GM18867 (cell line): ENCODE measurements around the gene MACC1.
"Not testable (repeated sequence)": the region's sequence is repeated elsewhere in the genome, so short reads cannot be mapped to it uniquely, and the experiment has no call there.

ENCODE experiments used
- ATAC-seq: cut with Tn5 transposase; IDR thresholded peaks from one replicate; pipeline ENCODE4 v1.9.1; 2021; ENCODE audit warnings: mild to moderate bottlenecking, moderate library complexity; ENCODE audit not compliant: unreplicated experiment

Gene MACC1

DNA sequence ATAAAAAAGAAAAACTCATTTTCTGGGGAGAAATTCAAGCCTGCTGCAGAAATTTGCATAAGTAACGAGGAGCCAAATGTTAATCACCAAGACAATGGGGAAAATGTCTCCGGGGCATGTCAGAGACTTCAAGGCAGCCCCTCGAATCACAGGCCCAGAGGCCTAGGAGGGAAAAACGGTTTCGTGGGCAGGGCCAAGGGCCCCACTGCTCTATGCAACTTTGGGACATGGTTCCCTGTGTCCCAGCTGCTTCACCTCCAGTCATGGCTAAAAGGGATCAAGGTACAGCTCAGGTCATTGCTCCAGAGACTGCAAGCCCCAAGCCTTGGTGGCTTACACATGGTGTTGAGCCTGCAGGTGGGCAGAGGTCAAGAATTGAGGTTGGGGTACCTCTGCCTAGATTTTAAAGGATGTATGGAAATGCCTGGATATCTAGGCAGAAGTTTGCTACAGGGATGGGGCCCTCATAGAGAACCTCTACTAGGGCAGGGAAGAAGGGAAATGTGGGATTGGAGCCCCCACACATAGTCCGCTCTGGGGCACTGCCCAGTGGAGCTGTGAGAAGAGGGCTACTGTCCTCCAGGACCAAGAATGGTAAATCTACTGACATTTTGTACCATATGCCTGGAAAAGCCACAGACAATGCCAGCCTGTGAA lies 8.4 kb downstream of the MACC1 start:
- ATAC-seq = no peak

DNA sequence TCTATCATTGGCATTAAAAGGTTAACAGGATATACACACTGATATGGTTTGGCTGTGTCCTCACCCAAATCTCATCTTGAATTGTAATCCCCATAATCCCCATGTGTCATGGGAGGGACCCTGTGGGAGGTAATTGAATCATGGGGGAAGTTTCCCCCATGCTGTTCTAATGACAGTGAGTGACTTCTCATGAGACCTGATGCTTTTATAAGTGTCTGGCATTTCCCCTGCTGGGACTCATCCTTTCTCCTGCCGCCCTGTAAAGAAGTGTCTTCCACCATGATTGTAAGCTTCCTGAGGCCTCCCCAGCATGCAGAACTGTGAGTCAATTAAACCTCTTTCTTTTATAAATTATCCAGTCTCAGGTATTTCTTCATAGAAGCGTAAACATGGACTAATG lies 9.4 kb downstream of the MACC1 start:
- not testable (repeated sequence) for ATAC-seq

DNA sequence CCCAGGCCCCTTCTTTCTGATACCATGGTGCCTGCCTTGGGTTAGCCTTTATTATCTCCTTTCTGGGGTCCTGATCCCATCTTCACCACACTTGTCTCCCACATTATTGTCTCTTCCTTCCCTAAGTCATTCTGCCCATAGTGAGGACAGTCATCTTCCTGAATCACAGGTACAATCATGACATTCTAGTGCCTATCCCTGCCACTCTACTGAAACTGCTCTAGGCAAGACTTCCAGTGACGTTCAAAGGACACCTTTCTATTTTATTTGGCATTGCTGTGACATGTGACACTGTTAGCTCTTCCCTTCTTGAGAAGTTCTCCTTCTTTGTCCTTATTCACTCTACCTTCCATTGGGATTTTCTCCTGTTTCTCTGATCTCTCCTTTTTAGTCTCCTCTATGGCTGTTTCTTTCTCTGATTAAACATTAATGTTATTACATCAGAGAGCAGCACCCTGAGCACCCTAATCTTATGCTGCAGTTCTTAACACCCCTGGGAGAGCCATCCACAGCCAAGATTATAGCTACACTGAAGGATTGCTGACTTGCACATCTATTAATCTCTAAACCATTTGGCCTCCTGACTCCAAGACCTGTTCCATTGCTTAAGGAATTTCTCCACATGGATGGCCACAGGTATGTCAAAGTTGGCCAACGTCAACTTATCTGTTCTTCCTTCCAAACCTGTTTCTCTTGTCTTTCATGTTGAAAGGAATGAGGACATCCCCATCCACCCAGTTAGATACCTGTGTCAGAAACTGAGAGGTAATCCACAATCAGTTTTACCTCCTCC lies 10.9 kb downstream of the MACC1 start:
- no peak for ATAC-seq

DNA sequence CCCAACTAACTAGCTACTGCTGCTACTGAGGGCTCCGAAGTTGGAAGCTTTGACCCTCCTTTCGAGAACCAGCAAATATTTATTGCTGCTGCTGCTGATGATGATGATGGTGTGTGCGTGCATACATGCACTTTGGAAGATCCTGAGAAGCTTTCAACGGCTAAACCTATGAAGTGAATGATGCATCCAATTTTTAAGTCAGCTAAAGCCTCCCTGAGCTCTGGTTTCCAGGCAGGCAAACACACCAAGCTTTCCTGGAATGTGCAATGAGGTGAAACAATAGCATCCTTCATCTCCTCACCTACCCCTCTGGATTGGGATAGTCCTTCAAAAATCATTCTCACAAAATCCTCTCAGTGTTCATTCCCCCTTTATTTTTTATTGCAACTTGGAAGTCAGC lies 13.9 kb downstream of the MACC1 start:
- ATAC-seq = no peak

DNA sequence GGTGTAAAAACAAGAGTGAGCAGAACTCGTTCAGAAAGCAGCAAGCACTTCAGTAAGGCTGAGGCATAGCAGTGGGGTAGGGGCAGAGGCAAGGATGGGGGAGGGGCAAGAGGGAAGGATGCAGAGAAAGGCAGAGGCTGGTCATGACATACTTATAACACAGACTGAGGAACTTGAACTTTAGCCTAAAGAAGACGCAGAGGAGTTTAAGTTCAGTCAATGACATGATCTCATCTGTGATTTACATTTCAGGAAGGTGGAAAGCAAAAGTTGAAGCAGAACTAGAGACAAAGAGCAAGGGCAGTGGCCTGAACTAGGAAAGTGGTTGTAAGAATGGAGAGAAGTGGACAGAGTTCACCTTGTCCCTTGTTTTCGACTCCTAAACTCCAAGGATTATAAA lies 15.8 kb downstream of the MACC1 start:
- ATAC-seq = peak; percentile 37

GRCh38 chr7:20200971-20201370 lies 16.2 kb downstream of the MACC1 start:
- no peak for ATAC-seq

DNA sequence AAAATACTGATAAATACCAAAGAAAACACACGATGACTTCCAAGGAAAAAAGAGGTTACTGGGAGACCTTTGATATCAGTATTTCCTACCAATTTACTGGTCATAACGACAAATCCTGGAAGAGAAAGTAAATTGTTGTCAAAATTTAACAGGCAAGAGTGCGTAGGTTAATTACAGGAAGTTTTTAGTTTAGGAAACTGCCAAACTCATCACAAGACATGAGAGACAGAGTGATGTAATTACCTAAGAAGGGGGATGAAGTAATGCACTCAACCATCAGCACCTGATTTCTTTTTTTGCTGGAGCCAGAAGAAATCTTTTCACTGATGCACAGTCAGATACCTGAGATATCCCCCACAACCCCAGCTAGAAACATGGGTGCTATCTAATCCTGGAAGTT lies 16.8 kb downstream of the MACC1 start:
- ATAC-seq = no peak

DNA sequence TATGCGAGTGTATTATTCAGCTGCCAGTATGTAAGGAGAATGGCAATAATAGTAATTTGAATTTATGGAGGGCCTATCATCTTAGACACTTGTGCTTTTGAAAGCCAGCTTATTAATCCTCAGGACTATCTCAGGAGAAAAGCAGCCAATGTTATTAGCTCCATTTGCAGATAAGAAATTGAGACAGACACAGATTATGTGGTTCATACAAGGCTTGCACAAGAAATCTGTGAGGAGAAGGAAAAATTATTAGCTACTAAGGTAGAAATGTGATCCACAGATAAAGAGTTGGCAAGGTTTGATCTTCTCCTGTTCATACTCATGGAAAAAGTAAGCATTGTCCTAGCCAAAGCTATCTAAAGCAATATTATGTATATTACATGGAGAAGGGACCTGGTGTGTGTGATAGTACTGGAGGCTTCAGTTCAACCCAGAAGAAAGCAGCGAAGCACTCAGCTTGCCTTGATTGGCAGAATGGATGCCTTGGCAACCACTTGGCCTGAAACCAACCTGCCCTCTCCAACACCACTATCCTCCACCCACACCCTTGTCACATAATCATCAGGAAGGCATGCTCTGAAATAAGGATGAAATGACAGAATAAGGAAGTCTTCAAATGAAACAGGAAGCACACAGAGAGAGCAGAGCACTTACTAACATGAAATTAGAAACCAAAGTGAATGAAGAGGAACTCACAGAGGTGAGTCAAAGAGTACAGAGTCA lies 18.0 kb downstream of the MACC1 start:
- ATAC-seq = peak; percentile 90

DNA sequence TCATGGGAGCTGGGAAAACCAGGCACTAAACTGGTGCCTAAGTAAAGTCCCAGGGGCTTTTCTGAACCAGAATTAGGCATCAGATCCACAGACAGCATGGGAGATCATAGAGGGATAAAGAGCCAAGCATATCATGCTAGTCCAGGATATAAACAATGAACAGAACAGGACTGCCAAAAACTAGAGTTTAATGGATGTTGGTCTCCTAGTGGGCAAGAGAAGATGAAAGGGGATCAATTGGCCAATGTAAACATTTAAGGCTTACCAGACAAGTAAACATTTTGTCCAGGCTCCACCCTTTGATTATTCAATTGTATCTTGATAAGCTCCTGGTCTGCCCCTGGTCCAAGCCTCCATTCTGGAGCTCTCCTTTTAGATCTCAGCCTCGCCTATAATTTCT lies 18.9 kb downstream of the MACC1 start:
- no peak for ATAC-seq

- no peak for ATAC-seq
Observed at GRCh38 chr7:20197837-20198236, 19.3 kb downstream of the MACC1 start.

DNA sequence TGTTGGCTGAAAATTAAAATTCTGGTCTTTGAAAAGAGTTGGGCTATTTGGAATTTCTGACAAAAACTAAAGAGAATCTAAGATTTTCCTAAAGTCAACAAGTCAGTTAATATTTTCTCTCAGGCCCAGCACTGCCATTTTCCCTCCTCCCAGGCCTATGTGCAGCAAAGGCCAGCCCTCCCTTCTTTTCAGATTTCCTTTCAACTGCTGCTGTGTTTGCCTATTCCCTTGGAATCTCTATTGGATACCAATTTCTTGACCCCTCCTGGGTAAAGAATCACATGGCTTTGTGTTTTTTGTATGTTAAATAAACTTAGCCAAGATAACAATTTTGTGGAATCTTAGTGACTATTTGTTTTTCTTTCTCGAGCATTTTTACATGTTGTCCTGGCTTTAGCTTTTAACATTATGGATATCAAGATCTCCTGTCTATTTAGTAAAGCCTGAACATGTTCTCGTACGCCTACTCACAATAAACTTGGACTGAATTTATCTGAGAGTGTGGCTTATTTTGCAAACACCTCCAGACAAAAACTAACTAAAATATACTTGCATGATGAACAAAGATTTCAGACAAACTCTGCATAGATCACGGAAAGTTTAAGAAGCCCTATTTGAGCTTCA lies 19.9 kb downstream of the MACC1 start:
- no peak for ATAC-seq

GRCh38 chr7:20194343-20194995 lies 22.7 kb downstream of the MACC1 start:
- ATAC-seq = no peak

GRCh38 chr7:20193873-20194272 lies 23.3 kb downstream of the MACC1 start:
- peak; percentile 5 for ATAC-seq

- ATAC-seq = peak; percentile 83
Observed at GRCh38 chr7:20193242-20193777, 23.9 kb downstream of the MACC1 start.

- no peak for ATAC-seq
Observed at GRCh38 chr7:20191391-20191869, 25.8 kb downstream of the MACC1 start.

GRCh38 chr7:20190560-20191390 lies 26.4 kb downstream of the MACC1 start:
- no peak for ATAC-seq

DNA sequence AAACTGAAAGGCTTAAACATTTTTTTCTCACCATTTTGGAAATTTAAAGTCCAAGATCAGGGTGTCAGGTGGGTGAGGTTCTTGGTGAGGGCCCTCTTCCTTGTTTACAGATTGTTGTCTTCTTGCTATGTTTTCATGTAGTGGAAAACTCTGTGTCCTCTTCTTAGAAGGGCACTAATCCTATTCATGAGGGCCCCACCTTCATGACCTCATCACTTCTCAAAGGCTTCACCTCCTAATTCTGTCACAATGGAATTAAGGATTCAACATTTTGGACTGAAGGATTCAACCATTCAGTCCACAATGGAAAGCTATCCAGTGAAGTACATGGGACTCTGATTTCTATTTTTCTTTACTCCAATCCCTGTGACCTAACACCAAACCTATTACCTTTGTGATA lies 27.3 kb downstream of the MACC1 start:
- ATAC-seq = no peak

DNA sequence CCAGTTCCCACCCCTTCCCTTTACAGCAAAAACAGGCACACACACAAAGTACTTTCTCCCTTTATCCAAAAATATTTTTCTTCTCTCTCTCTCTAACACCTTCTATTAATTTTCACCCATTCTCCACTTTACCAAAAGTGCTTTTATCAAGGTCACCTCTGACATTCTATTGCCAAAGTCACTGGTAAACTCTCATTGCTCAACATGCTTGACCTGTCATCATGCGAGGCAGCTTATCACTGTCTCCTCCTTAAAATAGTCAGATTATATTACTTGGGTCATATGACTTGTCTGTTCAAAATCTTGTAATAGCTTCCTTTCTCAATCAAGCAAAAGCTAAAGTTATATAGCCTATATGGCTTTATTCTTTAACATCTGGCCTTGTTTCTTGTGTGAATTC lies 28.6 kb downstream of the MACC1 start:
- no peak for ATAC-seq

DNA sequence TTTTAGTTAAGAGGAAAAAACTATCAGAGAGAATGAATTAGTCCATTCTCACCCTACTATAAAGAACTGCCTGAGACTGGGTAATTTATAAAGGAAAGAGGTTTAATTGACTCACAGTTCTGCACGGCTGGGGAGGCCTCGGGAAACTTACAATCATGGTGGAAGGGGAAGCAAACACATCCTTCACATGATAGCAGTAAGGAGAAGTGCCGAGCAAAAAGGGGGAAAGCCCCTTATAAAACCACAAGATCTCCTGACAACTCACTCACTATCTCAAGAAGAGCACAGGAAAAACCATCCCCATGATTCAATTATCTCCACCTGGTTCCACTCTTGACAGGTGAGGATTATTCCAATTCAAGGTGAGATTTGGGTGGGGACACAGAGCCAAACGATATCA lies 29.3 kb downstream of the MACC1 start:
- ATAC-seq = not testable (repeated sequence)

DNA sequence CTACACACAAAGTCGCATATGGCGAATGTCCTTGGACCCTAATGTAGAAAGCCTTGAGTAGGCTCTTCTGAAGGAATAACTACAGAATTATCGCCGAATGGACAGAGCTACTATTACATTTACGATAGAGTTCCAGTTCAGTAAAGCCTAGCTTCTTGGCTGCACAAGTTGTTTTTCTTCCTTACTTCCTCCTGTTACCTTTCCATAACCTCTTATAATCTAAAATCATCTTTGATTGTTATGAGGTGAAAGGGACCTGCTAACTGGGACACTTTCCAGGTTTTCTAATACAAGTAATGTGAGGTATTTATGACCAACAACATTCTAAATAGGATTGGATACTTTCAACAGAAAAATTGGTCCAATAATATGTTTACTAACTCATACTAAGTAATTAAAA lies 31.2 kb downstream of the MACC1 start:
- ATAC-seq = no peak
